Activated T-helper 2 cell treated with anti-CD3 and anti-CD28 coated beads, Interferon-gamma antibody, Interleukin-2, Interleukin-4, amounts not matched to agents 10 μg/mL and 5 μg/mL and 100 μg/mL, durations not matched to agents 14 hours and 24 hours and 36 hours (primary cell): ENCODE measurements around the gene CYGB. TPM values are rescaled to one million over a fixed set of nuclear protein-coding genes. Genes with fewer than 3 reads are reported as not detected.

Experiments
- DNase-seq: peaks from one replicate; pipeline ENCODE4 v3.0.0; 2021; ENCODE audit warnings: low spot score
- H3K27ac Mint-ChIP-seq: one replicate; pipeline ENCODE4 v1.8.0; 2021; ENCODE audit warnings: mixed read lengths
- H3K27me3 Mint-ChIP-seq: one replicate; pipeline ENCODE4 v1.8.0; 2021; ENCODE audit warnings: low read depth, mixed read lengths
- H3K36me3 Mint-ChIP-seq: one replicate; pipeline ENCODE4 v1.8.0; 2021; ENCODE audit warnings: low read depth, mixed read lengths
- H3K4me1 Mint-ChIP-seq: one replicate; pipeline ENCODE4 v1.8.0; 2021; ENCODE audit warnings: low read depth, mixed read lengths
- H3K4me3 Mint-ChIP-seq: one replicate; pipeline ENCODE4 v1.8.0; 2021; ENCODE audit warnings: low read depth, mild to moderate bottlenecking, moderate library complexity, mixed read lengths
- H3K9me3 Mint-ChIP-seq: one replicate; pipeline ENCODE4 v1.8.0; 2021; ENCODE audit warnings: mixed read lengths
- intact Hi-C: fragments of 100-400 bp; cut with micrococcal nuclease; formaldehyde crosslinking; loops from one replicate; pipeline ENCODE4 v1.15.1; 2023
- total RNA-seq: library from RNA; stranded (reverse); gene quantifications from 2 replicates; pipeline ENCODE4 v1.2.3, GENCODE V29; 2022

Gene CYGB
- total RNA-seq, 1 donor from 2014 or later, result not detected

GRCh38 chr17:76554131-76554530 lies 16.6 kb upstream of the CYGB start:
- intact Hi-C loops, result loop anchor here (10.0 kb wide), 1 partner anchor 161 kb away; the partner anchor contains the start of gene MXRA7
- H3K27me3 Mint-ChIP-seq, result no peaks in the 10 kb centered on the region
- H3K27ac Mint-ChIP-seq, result no peak overlapping the region
- H3K9me3 Mint-ChIP-seq, result no peaks in the 10 kb centered on the region
- no peak overlapping the region for H3K4me3 Mint-ChIP-seq
- no peak for DNase-seq
- peaks cover 22% of the 10 kb centered on the region for H3K36me3 Mint-ChIP-seq
- H3K4me1 Mint-ChIP-seq, result peaks cover 23% of the 10 kb centered on the region

- no peaks in the 10 kb centered on the region for H3K27me3 Mint-ChIP-seq
- H3K36me3 Mint-ChIP-seq, result peaks cover 15% of the 10 kb centered on the region
- intact Hi-C loops, result loop anchor here (10.0 kb wide), 1 partner anchor 161 kb away; the partner anchor contains the start of gene MXRA7
- H3K4me3 Mint-ChIP-seq, result no peak overlapping the region
- H3K4me1 Mint-ChIP-seq, result peaks cover 18% of the 10 kb centered on the region
- no peaks in the 10 kb centered on the region for H3K9me3 Mint-ChIP-seq
- DNase-seq, result no peak
- no peak overlapping the region for H3K27ac Mint-ChIP-seq
Measured at GRCh38 chr17:76553178-76553908, 15.8 kb upstream of the CYGB start.

- Mint-ChIP-seq H3K36me3 (peaks cover 3% of the 10 kb centered on the region), H3K27me3 (no peaks in the 10 kb centered on the region), H3K27ac (no peak overlapping the region), H3K9me3 (no peaks in the 10 kb centered on the region), H3K4me3 (no peak overlapping the region), H3K4me1 (peaks cover 14% of the 10 kb centered on the region)
- intact Hi-C loops, result loop anchor here (10.0 kb wide), 1 partner anchor 163 kb away; the partner anchor contains the start of gene MXRA7
- DNase-seq, result no peak
Measured at GRCh38 chr17:76551685-76552084, 14.2 kb upstream of the CYGB start.

GRCh38 chr17:76550712-76551615 lies 13.5 kb upstream of the CYGB start:
- H3K27me3 Mint-ChIP-seq, result no peaks in the 10 kb centered on the region
- intact Hi-C loops, result loop anchor here (10.0 kb wide), 1 partner anchor 164 kb away; the partner anchor contains the start of gene MXRA7
- no peak overlapping the region for H3K4me3 Mint-ChIP-seq
- no peaks in the 10 kb centered on the region for H3K9me3 Mint-ChIP-seq
- H3K27ac Mint-ChIP-seq, result no peak overlapping the region
- H3K36me3 Mint-ChIP-seq, result peaks cover 3% of the 10 kb centered on the region
- no peak for DNase-seq
- peaks cover 12% of the 10 kb centered on the region for H3K4me1 Mint-ChIP-seq

GRCh38 chr17:76549539-76549938 lies 12.0 kb upstream of the CYGB start:
- H3K27ac Mint-ChIP-seq, result no peak overlapping the region
- no peaks in the 10 kb centered on the region for H3K9me3 Mint-ChIP-seq
- no peak for DNase-seq
- no peaks in the 10 kb centered on the region for H3K36me3 Mint-ChIP-seq
- no peak overlapping the region for H3K4me3 Mint-ChIP-seq
- H3K4me1 Mint-ChIP-seq, result peaks cover 5% of the 10 kb centered on the region
- no peaks in the 10 kb centered on the region for H3K27me3 Mint-ChIP-seq
- intact Hi-C loops, result no loop called here

- H3K4me3 Mint-ChIP-seq, result no peak overlapping the region
- DNase-seq, result no peak
- no peaks in the 10 kb centered on the region for H3K27me3 Mint-ChIP-seq
- H3K4me1 Mint-ChIP-seq, result peaks cover 4% of the 10 kb centered on the region
- H3K9me3 Mint-ChIP-seq, result no peaks in the 10 kb centered on the region
- no peak overlapping the region for H3K27ac Mint-ChIP-seq
- no peaks in the 10 kb centered on the region for H3K36me3 Mint-ChIP-seq
- intact Hi-C loops, result no loop called here
Measured at GRCh38 chr17:76549215-76549518, 11.7 kb upstream of the CYGB start.

GRCh38 chr17:76548378-76549214 lies 11.1 kb upstream of the CYGB start:
- no peak overlapping the region for H3K27ac Mint-ChIP-seq
- no peaks in the 10 kb centered on the region for H3K9me3 Mint-ChIP-seq
- no peak overlapping the region for H3K4me3 Mint-ChIP-seq
- peaks cover 4% of the 10 kb centered on the region for H3K4me1 Mint-ChIP-seq
- H3K27me3 Mint-ChIP-seq, result peaks cover 5% of the 10 kb centered on the region
- no peaks in the 10 kb centered on the region for H3K36me3 Mint-ChIP-seq
- DNase-seq, result no peak
- intact Hi-C loops, result no loop called here

- Mint-ChIP-seq H3K9me3 (no peaks in the 10 kb centered on the region), H3K27ac (no peak overlapping the region), H3K4me3 (no peak overlapping the region), H3K27me3 (peaks cover 6% of the 10 kb centered on the region), H3K36me3 (no peaks in the 10 kb centered on the region), H3K4me1 (peaks cover 4% of the 10 kb centered on the region)
- intact Hi-C loops, result loop anchor here (1.0 kb wide), 2 partner anchors 24 to 81 kb away; no protein-coding TSS in a partner anchor
- no peak for DNase-seq
Measured at GRCh38 chr17:76547642-76548202, 10.2 kb upstream of the CYGB start.

GRCh38 chr17:76547183-76547641 lies 9.7 kb upstream of the CYGB start:
- intact Hi-C loops, result loop anchor here (1.0 kb wide), 2 partner anchors 24 to 81 kb away; no protein-coding TSS in a partner anchor
- peaks cover 8% of the 10 kb centered on the region for H3K27me3 Mint-ChIP-seq
- H3K4me1 Mint-ChIP-seq, result peaks cover 4% of the 10 kb centered on the region
- no peaks in the 10 kb centered on the region for H3K36me3 Mint-ChIP-seq
- DNase-seq, result peak; percentile 35
- H3K4me3 Mint-ChIP-seq, result no peak overlapping the region
- no peaks in the 10 kb centered on the region for H3K9me3 Mint-ChIP-seq
- no peak overlapping the region for H3K27ac Mint-ChIP-seq

- Mint-ChIP-seq H3K9me3 (no peaks in the 10 kb centered on the region), H3K27me3 (peaks cover 14% of the 10 kb centered on the region), H3K27ac (no peak overlapping the region), H3K36me3 (no peaks in the 10 kb centered on the region), H3K4me3 (no peak overlapping the region), H3K4me1 (peaks cover 4% of the 10 kb centered on the region)
- intact Hi-C loops, result loop anchor here (1.0 kb wide), 2 partner anchors 23 to 80 kb away; no protein-coding TSS in a partner anchor
- no peak for DNase-seq
Measured at GRCh38 chr17:76546556-76547182, 9.2 kb upstream of the CYGB start.

GRCh38 chr17:76545918-76546555 lies 8.5 kb upstream of the CYGB start:
- no peak overlapping the region for H3K4me3 Mint-ChIP-seq
- H3K9me3 Mint-ChIP-seq, result no peaks in the 10 kb centered on the region
- peaks cover 19% of the 10 kb centered on the region for H3K27me3 Mint-ChIP-seq
- H3K36me3 Mint-ChIP-seq, result no peaks in the 10 kb centered on the region
- H3K4me1 Mint-ChIP-seq, result peaks cover 3% of the 10 kb centered on the region
- H3K27ac Mint-ChIP-seq, result no peak overlapping the region
- DNase-seq, result no peak
- intact Hi-C loops, result no loop called here
